AG09319 (cell line): Measurements from ENCODE around the gene KRT7.

Experiments used
- DNase-seq: peaks from one replicate; pipeline ENCODE4 v3.0.0-alpha.2; 2010; ENCODE audit warnings: low read depth; ENCODE audit errors: extremely low read depth
- CTCF ChIP-seq: IDR thresholded peaks from 2 replicates; pipeline ENCODE4 v1.5.1; 2011; ENCODE audit warnings: low read depth, mild to moderate bottlenecking, inconsistent platforms, low read length, moderate library complexity

KRT7 gene

GRCh38 chr12:52187640-52188039 is 45.4 kb upstream of the KRT7 start:
- TF ChIP-seq CTCF, result no peak
- no peak for DNase-seq

- TF ChIP-seq CTCF, result no peak
- DNase-seq, result no peak
Observed at GRCh38 chr12:52188658-52189057, 44.4 kb upstream of the KRT7 start.

GRCh38 chr12:52189376-52190174 is 43.5 kb upstream of the KRT7 start:
- no peak for TF ChIP-seq CTCF
- no peak for DNase-seq

GRCh38 chr12:52190860-52191729 is 41.9 kb upstream of the KRT7 start:
- DNase-seq, result no peak
- no peak for TF ChIP-seq CTCF

- peak; percentile 97 for DNase-seq
- no peak for TF ChIP-seq CTCF
Observed at GRCh38 chr12:52191841-52192791, 40.9 kb upstream of the KRT7 start, which contains the start of gene KRT80. TSS of gene KRT80 (minus strand) at chr12:52192014. CDS start at chr12:52191902, 112 bp downstream.

DNA sequence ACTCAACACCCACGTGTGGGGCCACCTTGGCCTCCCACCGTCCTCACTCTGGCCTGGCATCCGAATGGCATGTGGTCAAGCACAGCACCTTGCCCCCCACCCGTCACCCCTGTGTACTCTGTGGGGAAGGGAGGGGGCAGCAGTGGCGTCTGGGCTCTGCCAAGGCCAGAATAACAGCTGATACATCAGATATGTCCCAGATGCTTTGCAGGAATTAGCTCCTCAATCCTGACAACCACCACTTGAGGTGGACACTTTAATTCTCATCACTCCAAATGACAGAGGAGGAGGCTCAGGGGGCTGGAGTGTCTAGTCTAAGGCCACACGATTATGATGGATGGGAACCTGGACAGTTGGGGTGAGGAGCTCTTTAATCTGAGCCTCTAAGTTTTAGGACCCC is 39.5 kb upstream of the KRT7 start:
- TF ChIP-seq CTCF, result no peak

More for the DNA sequence above, 39.5 kb upstream of the KRT7 start:
- no peak for DNase-seq
